LHCN-M2 (cell line): ENCODE measurements around the gene MYOM1. TPM values are rescaled to one million over a fixed set of nuclear protein-coding genes. Genes with fewer than 3 reads are reported as not detected.
"Not testable (repeated sequence)": the region's sequence is repeated elsewhere in the genome, so short reads cannot be mapped to it uniquely, and the experiment has no call there.

ENCODE experiments used
- DNase-seq: peaks from one replicate; pipeline ENCODE4 v3.0.0-alpha.2; 2012; ENCODE audit warnings: low read depth
- total RNA-seq: library from RNA; depleted of rRNA; stranded (reverse); fragments of >200 nt; gene quantifications from 2 replicates; pipeline ENCODE4 v1.2.3, GENCODE V29; 2014

Gene MYOM1
- total RNA-seq, 1 experiment from 2014 or later, result 0.06 TPM

DNA sequence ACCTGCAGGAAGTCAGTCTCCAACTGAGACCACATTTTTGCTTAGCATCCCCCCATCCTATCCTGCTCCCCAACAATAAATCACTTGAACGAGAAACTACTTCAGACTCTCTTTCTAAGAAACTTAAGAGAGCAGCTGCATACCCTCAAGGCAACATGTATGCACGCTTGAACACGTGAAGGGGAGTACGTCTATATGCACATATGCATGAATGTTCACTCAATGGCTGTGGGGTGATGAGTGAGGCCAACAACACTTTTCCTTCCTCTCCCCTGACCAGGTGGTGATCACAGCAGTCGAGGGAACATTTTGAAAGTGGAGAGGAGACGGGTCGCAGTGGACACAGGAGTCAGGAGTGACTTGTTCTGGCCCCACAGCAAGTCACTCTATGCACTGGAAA lies 127.0 kb downstream of the MYOM1 start:
- no peak for DNase-seq

DNA sequence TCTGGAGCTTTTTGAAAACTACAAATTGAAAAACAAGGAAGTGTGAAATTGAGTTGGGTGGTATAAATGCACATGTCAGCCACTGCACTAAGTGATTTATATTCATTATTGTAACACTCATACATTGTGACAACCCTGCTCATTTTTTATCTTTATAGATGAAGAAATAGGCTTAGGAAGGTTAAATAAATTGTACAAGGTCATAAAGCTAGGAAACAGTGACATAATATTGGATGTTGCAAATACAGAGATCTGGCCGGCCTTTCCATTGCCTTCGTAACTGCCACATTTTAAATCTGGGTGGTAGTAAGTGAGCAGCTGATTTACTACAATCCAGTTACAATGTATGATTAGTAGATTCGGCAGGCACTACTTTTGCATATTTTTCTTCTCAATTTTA lies 130.2 kb downstream of the MYOM1 start:
- no peak for DNase-seq

- peak; percentile 39 for DNase-seq
Measured at GRCh38 chr18:3088449-3088848, 131.3 kb downstream of the MYOM1 start.

DNA sequence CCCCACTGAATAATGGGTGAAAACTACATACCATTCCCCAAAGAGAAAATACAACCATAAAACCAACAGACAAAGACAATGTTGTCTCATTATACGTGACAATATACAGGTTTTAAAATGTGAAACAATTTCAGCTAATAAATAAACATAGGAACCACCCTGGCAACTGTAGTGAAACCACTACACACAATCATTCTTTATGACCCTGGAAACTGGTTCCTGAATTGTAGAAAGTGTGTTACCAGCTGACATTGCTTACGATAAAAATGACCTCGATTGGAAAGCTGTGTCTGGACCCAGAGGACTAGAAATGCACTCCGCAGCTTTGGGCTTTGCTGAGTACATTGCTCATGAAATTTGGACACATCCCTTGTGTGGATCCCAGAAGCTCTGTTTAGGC lies 132.9 kb downstream of the MYOM1 start:
- DNase-seq, result no peak

DNA sequence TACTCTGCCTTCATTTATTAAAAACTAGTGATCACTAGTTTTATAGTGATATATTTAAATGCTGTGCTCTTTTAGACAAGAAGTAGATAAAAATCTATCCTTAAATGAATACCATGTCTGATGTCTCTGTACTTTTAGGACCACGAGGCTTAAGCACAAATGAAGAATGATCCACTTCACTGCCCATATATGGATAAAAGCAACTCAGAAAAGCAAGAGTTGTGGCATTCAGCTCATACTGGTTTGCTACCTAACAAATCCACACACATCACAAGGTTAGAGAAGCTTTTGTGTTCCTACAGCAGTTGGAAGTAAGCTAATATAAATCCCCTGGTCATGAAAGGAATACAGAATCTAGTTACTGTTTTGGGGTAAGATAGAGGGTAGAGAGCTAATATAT lies 134.2 kb downstream of the MYOM1 start:
- DNase-seq, result no peak

DNA sequence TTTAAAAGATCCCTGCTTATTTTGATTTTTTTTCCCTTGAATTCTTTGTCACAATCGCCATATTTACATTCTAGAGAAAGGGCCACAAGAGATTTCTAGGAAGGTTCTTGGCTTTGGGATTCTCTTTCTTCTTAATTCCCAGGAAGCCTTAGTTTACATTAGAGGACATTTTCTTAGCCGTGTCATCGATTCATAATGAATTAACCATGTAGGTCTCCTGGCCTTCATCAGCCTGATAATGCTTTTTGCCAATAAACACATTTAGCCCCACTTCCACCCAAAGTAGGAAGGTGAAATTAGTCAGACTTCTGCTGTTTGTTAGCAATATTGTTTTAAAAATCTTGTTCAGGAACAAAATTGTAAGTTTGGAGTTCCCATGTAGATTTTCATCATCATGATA lies 135.6 kb downstream of the MYOM1 start:
- no peak for DNase-seq

DNA sequence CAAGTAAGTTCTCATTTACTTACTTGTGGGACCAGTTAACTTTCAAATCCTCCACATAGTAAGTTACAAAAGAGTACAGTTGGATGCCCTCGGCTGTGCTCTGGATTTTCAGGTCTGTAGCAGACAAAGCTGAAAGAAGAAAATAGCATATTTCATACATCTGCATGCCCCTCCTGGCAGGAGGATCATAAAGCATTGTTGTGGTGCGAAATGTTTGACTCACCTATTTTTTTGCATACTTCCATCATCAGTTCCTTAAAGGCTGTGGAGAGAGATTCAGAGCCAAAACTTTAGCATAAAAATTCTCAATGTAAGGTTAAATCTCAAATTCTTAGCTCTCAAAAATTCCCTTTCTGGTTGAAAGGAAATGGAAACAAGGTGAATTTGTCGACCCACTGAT lies 136.0 kb downstream of the MYOM1 start:
- DNase-seq, result no peak

DNA sequence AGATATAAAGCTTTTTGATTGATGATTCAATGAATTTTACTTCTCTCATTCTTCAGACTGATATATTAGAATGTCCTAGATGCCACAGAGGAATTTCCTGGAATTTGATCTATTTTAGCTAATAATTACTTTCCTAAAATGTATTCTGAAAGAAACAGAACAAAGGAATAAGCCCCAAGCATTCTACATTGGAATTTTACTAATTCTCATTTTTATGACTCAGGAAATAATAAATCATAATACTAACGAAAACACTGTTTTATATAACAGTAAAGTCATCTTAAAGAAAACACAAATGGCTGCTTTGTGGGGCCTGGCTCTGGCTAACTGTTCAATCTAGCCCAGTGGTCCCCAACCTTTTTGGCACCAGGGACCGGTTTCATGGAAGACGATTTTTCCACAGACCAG lies 138.2 kb downstream of the MYOM1 start:
- DNase-seq, result no peak

- DNase-seq, result no peak
Measured at GRCh38 chr18:3079653-3080052, 140.1 kb downstream of the MYOM1 start.

- DNase-seq, result no peak
Measured at GRCh38 chr18:3075491-3075890, 144.3 kb downstream of the MYOM1 start.

DNA sequence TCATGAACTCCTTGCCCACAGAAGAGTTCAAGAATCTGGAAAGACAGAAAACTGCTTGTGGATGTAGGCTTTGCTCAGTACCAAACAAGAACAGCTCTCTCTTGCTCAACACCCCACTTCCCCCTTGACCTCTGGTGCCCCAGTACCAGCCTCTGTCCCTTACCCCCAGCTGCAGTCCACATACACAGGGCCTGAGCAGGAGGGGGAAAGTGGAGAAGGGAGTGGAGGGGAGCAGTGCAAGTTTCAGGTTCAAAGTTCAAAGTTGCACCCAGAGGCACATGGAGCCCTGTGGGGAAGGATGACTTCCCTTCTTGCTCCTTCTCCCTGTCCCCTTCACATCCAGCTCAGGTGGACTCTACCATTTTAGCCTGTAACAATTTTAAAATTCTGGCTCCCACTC lies 145.7 kb downstream of the MYOM1 start:
- DNase-seq, result no peak

GRCh38 chr18:3073353-3073752 lies 146.4 kb downstream of the MYOM1 start:
- not testable (repeated sequence) for DNase-seq

- DNase-seq, result no peak
Measured at GRCh38 chr18:3071676-3072075, 148.1 kb downstream of the MYOM1 start.

DNA sequence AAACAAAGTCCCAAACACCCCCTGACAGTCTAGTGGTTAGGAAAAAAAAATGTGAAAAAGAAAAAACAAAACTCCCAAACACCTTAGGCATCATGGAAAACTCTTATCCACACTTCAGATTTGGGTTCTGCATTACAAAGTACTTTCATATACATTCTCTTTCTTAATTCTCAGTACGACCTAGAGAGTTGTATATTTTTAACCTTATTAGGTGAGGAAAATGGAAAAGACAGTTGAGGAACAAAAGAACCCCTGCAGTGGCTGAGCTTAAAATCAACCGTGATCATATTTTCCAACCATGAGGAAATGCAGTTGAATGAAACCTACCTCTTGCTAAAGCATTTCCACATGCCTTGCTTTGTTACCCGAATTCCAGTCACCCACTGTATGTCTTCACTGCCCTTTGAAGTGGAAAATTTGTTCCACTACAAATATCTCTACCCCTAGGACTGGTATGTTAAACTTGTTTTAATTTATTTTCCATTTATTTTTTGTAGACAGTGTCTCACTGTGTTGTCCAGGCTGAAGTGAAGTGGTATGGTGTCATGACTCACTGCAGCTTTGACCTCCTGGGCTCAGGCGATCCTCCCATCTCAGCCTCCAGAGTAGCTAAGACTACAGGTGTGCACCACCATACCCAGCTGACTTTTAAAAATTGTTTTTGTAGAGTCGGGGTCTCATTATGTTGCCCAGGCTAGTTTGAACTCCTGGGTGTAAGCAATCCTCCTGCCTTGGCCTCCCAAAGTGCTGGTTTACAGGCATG lies 149.9 kb downstream of the MYOM1 start:
- no peak for DNase-seq

- no peak for DNase-seq
Measured at GRCh38 chr18:3067722-3068121, 152.0 kb downstream of the MYOM1 start.

- no peak for DNase-seq
Measured at GRCh38 chr18:3067165-3067661, 152.6 kb downstream of the MYOM1 start.

GRCh38 chr18:3066341-3067110 lies 153.2 kb downstream of the MYOM1 start:
- peak; percentile 4 for DNase-seq

DNA sequence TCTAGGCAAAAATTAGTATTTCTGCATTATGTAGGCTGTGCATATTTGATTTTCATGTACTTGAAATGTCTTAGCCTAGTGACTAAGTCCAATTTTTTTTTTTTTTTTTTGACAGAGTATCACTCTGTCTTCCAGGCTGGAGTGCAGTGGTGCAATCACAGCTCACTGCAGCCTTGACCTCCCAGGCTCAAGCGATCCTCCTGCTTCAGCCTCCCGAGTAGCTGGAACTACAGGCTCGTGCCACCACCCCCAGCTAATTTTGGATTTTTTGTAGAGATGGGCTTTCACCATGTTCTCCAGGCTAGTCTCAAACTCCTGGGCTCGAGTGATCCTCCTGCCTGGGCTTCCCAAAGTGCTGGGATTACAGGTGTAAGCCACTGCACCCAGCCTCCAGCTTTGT lies 156.0 kb downstream of the MYOM1 start:
- not testable (repeated sequence) for DNase-seq

DNA sequence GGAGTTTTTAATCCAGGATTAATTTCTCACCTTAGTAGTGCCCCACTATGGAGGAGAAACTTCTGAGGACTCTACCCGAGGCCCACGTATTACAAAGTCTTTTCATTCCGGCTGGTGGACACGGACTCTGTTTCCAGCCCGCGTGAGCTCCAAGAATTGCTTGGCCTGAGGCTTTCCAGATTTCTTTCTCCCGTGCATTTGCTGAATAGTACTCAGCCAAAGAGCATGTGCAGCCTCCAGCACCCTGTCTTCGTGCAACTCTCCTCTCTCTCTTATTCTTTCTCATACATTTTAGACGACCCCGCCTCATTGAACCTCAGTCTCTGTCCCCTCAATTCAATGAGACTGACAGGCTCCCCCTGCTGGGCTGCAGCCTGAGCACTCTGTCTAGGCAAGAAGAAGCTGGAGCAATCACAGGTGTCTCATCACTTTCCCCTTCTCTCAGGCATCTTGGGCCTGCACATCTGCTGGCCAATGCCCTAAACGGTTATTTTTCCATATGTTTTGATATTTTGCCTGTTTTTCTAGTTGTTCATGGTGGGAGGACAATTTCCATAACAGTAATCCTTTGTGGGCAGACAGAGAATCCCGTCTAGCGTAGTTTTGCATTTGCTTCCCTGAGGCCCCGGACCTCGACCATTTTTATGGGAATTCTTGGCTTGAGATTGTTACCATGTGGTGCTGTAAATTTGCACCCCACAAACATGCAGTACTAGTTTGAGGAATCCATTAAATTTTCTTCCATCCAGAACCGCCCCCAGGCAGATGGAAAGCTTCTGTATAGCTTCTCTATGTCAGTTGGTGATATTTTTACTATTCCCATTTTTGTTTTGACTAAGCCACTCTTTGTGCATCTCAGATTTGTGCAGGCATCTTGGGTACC lies 156.7 kb downstream of the MYOM1 start:
- DNase-seq, result peak; percentile 32

- no peak for DNase-seq
Measured at GRCh38 chr18:3061581-3062312, 158.0 kb downstream of the MYOM1 start.
